Fibroblast of lung (primary cell): ENCODE measurements around the gene DNM1L.

Source experiments
- CTCF ChIP-seq, 2 donors: IDR thresholded peaks in 1 of 2; conservative IDR thresholded peaks in 1 of 2; 1 replicate in 1 of 2; 2 replicates in 1 of 2; pipeline ENCODE4 v1.5.1; 2011 to 2012; ENCODE audit warnings: low read length in 2 of 2, control low read depth in 1 of 2, inconsistent platforms in 1 of 2, low read depth in 1 of 2, mild to moderate bottlenecking in 1 of 2
- EZH2 ChIP-seq: IDR thresholded peaks from 2 replicates; pipeline ENCODE4 v1.5.1; 2012; ENCODE audit warnings: low read length, control low read depth, mild to moderate bottlenecking; ENCODE audit errors: missing control alignments

GRCh38 chr12:32679920-32680237, 778 bp downstream of the DNM1L start:
- no peak for TF ChIP-seq CTCF (conservative IDR thresholded peaks at IDR 0.05 in 1 of 2, IDR thresholded peaks at IDR 0.05 in 1 of 2; ENCODE audit: low read depth in 1 of 2, low read length in 2 of 2)
- TF ChIP-seq EZH2, result no peak
